Glutamatergic neuron (in vitro differentiated cells): ENCODE data around the gene BTRC. TPM values are rescaled to one million over a fixed set of nuclear protein-coding genes. Genes with fewer than 3 reads are reported as not detected.
"Not testable (repeated sequence)": the region's sequence is repeated elsewhere in the genome, so short reads cannot be mapped to it uniquely, and the experiment has no call there.

Experiments
- DNase-seq: peaks from one replicate; pipeline ENCODE4 v3.0.0; 2022
- H3K27ac Mint-ChIP-seq: one replicate; pipeline ENCODE4 v1.8.0; 2020; ENCODE audit warnings: mild to moderate bottlenecking, mixed read lengths, inconsistent platforms; ENCODE audit not compliant: unreplicated experiment
- H3K27me3 Mint-ChIP-seq: one replicate; pipeline ENCODE4 v1.8.0; 2020; ENCODE audit warnings: mild to moderate bottlenecking, moderate library complexity, mixed read lengths, inconsistent platforms; ENCODE audit not compliant: unreplicated experiment
- H3K36me3 Mint-ChIP-seq: one replicate; pipeline ENCODE4 v1.8.0; 2020; ENCODE audit warnings: mild to moderate bottlenecking, mixed read lengths, inconsistent platforms; ENCODE audit not compliant: unreplicated experiment
- H3K4me1 Mint-ChIP-seq: one replicate; pipeline ENCODE4 v1.8.0; 2020; ENCODE audit warnings: mild to moderate bottlenecking, low read depth, mixed read lengths, inconsistent platforms; ENCODE audit not compliant: unreplicated experiment
- H3K4me3 Mint-ChIP-seq: one replicate; pipeline ENCODE4 v1.8.0; 2020; ENCODE audit warnings: mild to moderate bottlenecking, mixed read lengths, inconsistent platforms; ENCODE audit not compliant: unreplicated experiment
- H3K9me3 Mint-ChIP-seq: one replicate; pipeline ENCODE4 v1.8.0; 2020; ENCODE audit warnings: mild to moderate bottlenecking, moderate library complexity, mixed read lengths, inconsistent platforms; ENCODE audit not compliant: unreplicated experiment
- CTCF ChIP-seq: fragments of 200-600 bp; sonication (generic); IDR thresholded peaks from one replicate; pipeline ENCODE4 v1.5.0; 2021; ENCODE audit not compliant: partially characterized antibody, unreplicated experiment
- total RNA-seq: library from RNA; stranded (reverse); fragmentation: NEBNext Ultra II Directional; extraction: Animal tissue kit (Norgen Biotek cat#: 25700); gene quantifications from one replicate; pipeline ENCODE4 v1.2.1, GENCODE V29; 2021; ENCODE audit not compliant: unreplicated experiment

The BTRC gene
- total RNA-seq, 1 donor from 2014 or later = 28.9 TPM

- peak overlapping the region; percentile 35 for H3K4me3 Mint-ChIP-seq
- DNase-seq = peak; percentile 49
- no peak for TF ChIP-seq CTCF
- H3K9me3 Mint-ChIP-seq = peaks cover 4% of the 10 kb centered on the region
- peaks cover 18% of the 10 kb centered on the region for H3K4me1 Mint-ChIP-seq
- peaks cover 4% of the 10 kb centered on the region for H3K27me3 Mint-ChIP-seq
- H3K36me3 Mint-ChIP-seq = peaks cover 3% of the 10 kb centered on the region
- H3K27ac Mint-ChIP-seq = peak overlapping the region; percentile 37
Measured at GRCh38 chr10:101322266-101323108, 31.5 kb upstream of the BTRC start.

DNA sequence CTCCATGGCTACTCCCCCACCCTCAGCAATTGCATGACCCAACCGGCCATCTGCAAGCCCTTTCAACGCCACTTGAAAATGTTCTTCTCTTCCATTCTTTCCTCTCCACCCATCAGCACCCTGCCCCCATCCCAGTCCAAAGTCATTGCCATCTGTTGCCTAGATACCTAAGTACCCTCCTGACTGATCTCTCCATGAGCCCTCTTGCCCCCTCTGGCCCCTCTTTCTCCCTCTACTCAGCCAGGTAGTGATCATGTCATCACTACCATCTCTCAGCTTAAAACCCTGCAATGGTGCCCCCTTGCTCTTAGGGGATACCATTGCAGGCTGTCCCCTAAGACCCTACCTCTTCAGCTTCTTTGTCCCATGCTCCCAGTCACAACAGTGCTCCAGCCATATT is 30.5 kb upstream of the BTRC start:
- no peak for DNase-seq

DNA sequence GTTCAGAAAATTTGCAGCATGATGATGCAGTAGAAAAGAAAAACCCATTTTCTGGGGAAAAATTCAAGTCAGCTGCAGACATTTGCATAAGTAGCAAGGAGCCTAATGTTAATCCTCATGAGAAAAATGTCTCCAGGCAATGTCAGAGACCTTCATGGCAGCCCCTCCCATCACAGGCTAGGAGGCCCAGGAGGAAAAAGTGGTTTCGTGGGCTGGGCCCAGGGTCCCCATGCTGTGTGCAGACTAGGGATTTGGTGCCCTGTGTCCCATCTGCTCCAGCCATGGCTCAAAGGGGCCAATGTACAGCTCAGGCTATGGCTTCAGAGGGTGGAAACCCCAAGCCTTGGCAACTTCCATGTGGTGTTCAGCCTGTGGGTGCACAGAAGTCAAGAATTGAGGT is 26.5 kb upstream of the BTRC start:
- H3K4me1 Mint-ChIP-seq = peaks cover 13% of the 10 kb centered on the region
- not testable (repeated sequence) for H3K27ac Mint-ChIP-seq, H3K4me3 Mint-ChIP-seq, H3K9me3 Mint-ChIP-seq, H3K27me3 Mint-ChIP-seq, H3K36me3 Mint-ChIP-seq, DNase-seq

More for the DNA sequence above, 30.5 kb upstream of the BTRC start:
- H3K4me1 Mint-ChIP-seq = peaks cover 18% of the 10 kb centered on the region
- no peak overlapping the region for H3K4me3 Mint-ChIP-seq
- no peak overlapping the region for H3K27ac Mint-ChIP-seq
- peaks cover 3% of the 10 kb centered on the region for H3K36me3 Mint-ChIP-seq
- peaks cover 4% of the 10 kb centered on the region for H3K9me3 Mint-ChIP-seq
- TF ChIP-seq CTCF = no peak
- H3K27me3 Mint-ChIP-seq = peaks cover 4% of the 10 kb centered on the region

DNA sequence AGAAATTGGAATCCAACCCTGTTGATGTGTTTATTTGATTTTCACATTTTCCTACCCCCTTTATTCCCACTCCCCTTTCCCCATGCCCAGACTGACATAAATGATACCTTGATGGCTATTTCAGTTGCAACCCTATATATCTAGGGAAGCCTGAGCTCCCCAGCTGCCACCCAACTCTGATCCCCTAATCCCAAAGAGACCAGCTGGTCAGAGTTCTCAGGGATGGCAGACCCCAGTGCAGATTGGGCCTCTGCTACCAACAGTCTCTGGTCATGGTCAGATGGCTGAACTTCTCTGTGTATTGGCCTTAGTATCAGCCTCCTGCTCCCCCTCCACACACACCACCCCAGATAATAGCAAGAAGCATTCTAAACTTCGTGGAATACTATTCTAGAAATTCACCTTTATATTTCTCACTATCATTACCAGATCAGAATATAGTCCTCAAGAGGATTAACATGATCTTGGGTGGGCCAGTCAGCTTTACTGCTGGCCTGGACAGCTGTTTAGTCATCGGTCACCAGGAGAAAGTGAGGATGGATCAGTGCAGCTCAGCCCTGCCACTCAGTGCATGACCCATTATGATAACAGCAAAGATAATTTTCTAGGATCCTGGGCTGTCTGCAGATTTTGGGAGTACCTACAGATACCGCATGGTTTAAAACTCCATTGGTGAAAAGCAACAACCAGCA is 24.5 kb upstream of the BTRC start:
- no peak for TF ChIP-seq CTCF
- H3K9me3 Mint-ChIP-seq = peaks cover 5% of the 10 kb centered on the region
- peaks cover 3% of the 10 kb centered on the region for H3K36me3 Mint-ChIP-seq
- peaks cover 4% of the 10 kb centered on the region for H3K27me3 Mint-ChIP-seq
- H3K27ac Mint-ChIP-seq = no peak overlapping the region
- no peaks in the 10 kb centered on the region for H3K4me1 Mint-ChIP-seq
- DNase-seq = no peak
- no peak overlapping the region for H3K4me3 Mint-ChIP-seq

- no peak overlapping the region for H3K4me3 Mint-ChIP-seq
- no peak overlapping the region for H3K27ac Mint-ChIP-seq
- H3K4me1 Mint-ChIP-seq = no peaks in the 10 kb centered on the region
- no peak for DNase-seq
- no peak for TF ChIP-seq CTCF
- H3K36me3 Mint-ChIP-seq = peaks cover 3% of the 10 kb centered on the region
- peaks cover 4% of the 10 kb centered on the region for H3K27me3 Mint-ChIP-seq
- H3K9me3 Mint-ChIP-seq = peaks cover 5% of the 10 kb centered on the region
Measured at GRCh38 chr10:101330231-101330630, 23.7 kb upstream of the BTRC start.
